ENCODE data around the gene AUH. TPM values are rescaled to one million over a fixed set of nuclear protein-coding genes. Genes with fewer than 3 reads are reported as not detected.
"Not testable (repeated sequence)": the region's sequence is repeated elsewhere in the genome, so short reads cannot be mapped to it uniquely, and the experiment has no call there.

Gene AUH
- total RNA-seq, 3 donors from 2014 or later: 23.6 to 24.6 (median 23.8) TPM

- DNase-seq (no peak), ATAC-seq (no peak)
- Mint-ChIP-seq H3K4me1 (ENCODE audit: low read depth) (peaks cover 19% of the 10 kb centered on the region), H3K9me3 (peaks cover 20% of the 10 kb centered on the region), H3K36me3 (ENCODE audit: insufficient read depth) (peaks cover 5% of the 10 kb centered on the region), H3K4me3 (no peak overlapping the region), H3K27me3 (ENCODE audit: low read depth) (no peaks in the 10 kb centered on the region)
Measured at GRCh38 chr9:91199739-91200497, 161.8 kb downstream of the AUH start.

- Mint-ChIP-seq H3K4me1 (ENCODE audit: low read depth) (peaks cover 29% of the 10 kb centered on the region), H3K9me3 (peaks cover 20% of the 10 kb centered on the region)
- not testable (repeated sequence) for DNase-seq; H3K27me3 Mint-ChIP-seq (ENCODE audit: low read depth); H3K4me3 Mint-ChIP-seq; ATAC-seq; H3K36me3 Mint-ChIP-seq (ENCODE audit: insufficient read depth)
Measured at GRCh38 chr9:91198881-91199280, 162.8 kb downstream of the AUH start.

GRCh38 chr9:91198405-91198804 lies 163.3 kb downstream of the AUH start:
- Mint-ChIP-seq H3K36me3 (ENCODE audit: insufficient read depth) (peaks cover 5% of the 10 kb centered on the region), H3K9me3 (peaks cover 20% of the 10 kb centered on the region), H3K4me1 (ENCODE audit: low read depth) (peaks cover 30% of the 10 kb centered on the region), H3K4me3 (no peak overlapping the region), H3K27me3 (ENCODE audit: low read depth) (no peaks in the 10 kb centered on the region)
- ATAC-seq (no peak), DNase-seq (no peak)

GRCh38 chr9:91197232-91198181 lies 164.2 kb downstream of the AUH start:
- no peaks in the 10 kb centered on the region for H3K27me3 Mint-ChIP-seq (ENCODE audit: low read depth)
- H3K36me3 Mint-ChIP-seq (ENCODE audit: insufficient read depth): peaks cover 5% of the 10 kb centered on the region
- H3K9me3 Mint-ChIP-seq: peaks cover 17% of the 10 kb centered on the region
- peaks cover 34% of the 10 kb centered on the region for H3K4me1 Mint-ChIP-seq (ENCODE audit: low read depth)
- no peak for ATAC-seq
- DNase-seq: no peak
- H3K4me3 Mint-ChIP-seq: no peak overlapping the region

GRCh38 chr9:91196103-91196950 lies 165.4 kb downstream of the AUH start:
- H3K4me3 Mint-ChIP-seq: no peak overlapping the region
- peaks cover 11% of the 10 kb centered on the region for H3K9me3 Mint-ChIP-seq
- ATAC-seq: no peak
- no peak for DNase-seq
- no peaks in the 10 kb centered on the region for H3K27me3 Mint-ChIP-seq (ENCODE audit: low read depth)
- peaks cover 45% of the 10 kb centered on the region for H3K4me1 Mint-ChIP-seq (ENCODE audit: low read depth)
- H3K36me3 Mint-ChIP-seq (ENCODE audit: insufficient read depth): peaks cover 4% of the 10 kb centered on the region

- Mint-ChIP-seq H3K4me1 (ENCODE audit: low read depth) (peaks cover 41% of the 10 kb centered on the region), H3K4me3 (peak overlapping the region; percentile 75), H3K36me3 (ENCODE audit: insufficient read depth) (peaks cover 2% of the 10 kb centered on the region), H3K9me3 (peaks cover 3% of the 10 kb centered on the region), H3K27me3 (ENCODE audit: low read depth) (no peaks in the 10 kb centered on the region)
- ATAC-seq: no peak
- DNase-seq: no peak
Measured at GRCh38 chr9:91195372-91196012, 166.2 kb downstream of the AUH start.

- peak overlapping the region; percentile 75 for H3K4me3 Mint-ChIP-seq
- peaks cover 39% of the 10 kb centered on the region for H3K4me1 Mint-ChIP-seq (ENCODE audit: low read depth)
- no peaks in the 10 kb centered on the region for H3K9me3 Mint-ChIP-seq
- no peaks in the 10 kb centered on the region for H3K27me3 Mint-ChIP-seq (ENCODE audit: low read depth)
- peak; percentile 59 for ATAC-seq
- H3K36me3 Mint-ChIP-seq (ENCODE audit: insufficient read depth): no peaks in the 10 kb centered on the region
- peak; percentile 70 for DNase-seq
Measured at GRCh38 chr9:91193658-91194391, 167.9 kb downstream of the AUH start.

- peaks cover 36% of the 10 kb centered on the region for H3K4me1 Mint-ChIP-seq (ENCODE audit: low read depth)
Measured at GRCh38 chr9:91193087-91193657, 168.5 kb downstream of the AUH start.

GRCh38 chr9:91192381-91193086 lies 169.2 kb downstream of the AUH start:
- Mint-ChIP-seq H3K9me3 (no peaks in the 10 kb centered on the region), H3K4me3 (peak overlapping the region; percentile 75), H3K36me3 (ENCODE audit: insufficient read depth) (no peaks in the 10 kb centered on the region), H3K4me1 (ENCODE audit: low read depth) (peaks cover 36% of the 10 kb centered on the region), H3K27me3 (ENCODE audit: low read depth) (no peaks in the 10 kb centered on the region)
- ATAC-seq (no peak), DNase-seq (no peak)

More at GRCh38 chr9:91193087-91193657, 168.5 kb downstream of the AUH start:
- ATAC-seq (peak; percentile 84 to 86), DNase-seq (peak; percentile 76)
- Mint-ChIP-seq H3K9me3 (no peaks in the 10 kb centered on the region), H3K4me3 (peak overlapping the region; percentile 75), H3K36me3 (ENCODE audit: insufficient read depth) (no peaks in the 10 kb centered on the region), H3K27me3 (ENCODE audit: low read depth) (no peaks in the 10 kb centered on the region)

- peak overlapping the region; percentile 72 for H3K4me3 Mint-ChIP-seq
- H3K9me3 Mint-ChIP-seq: no peaks in the 10 kb centered on the region
- H3K36me3 Mint-ChIP-seq (ENCODE audit: insufficient read depth): no peaks in the 10 kb centered on the region
- peaks cover 44% of the 10 kb centered on the region for H3K4me1 Mint-ChIP-seq (ENCODE audit: low read depth)
- DNase-seq: no peak
- no peak for ATAC-seq
- no peaks in the 10 kb centered on the region for H3K27me3 Mint-ChIP-seq (ENCODE audit: low read depth)
Measured at GRCh38 chr9:91191411-91192380, 170.0 kb downstream of the AUH start.

GRCh38 chr9:91190062-91190461 lies 171.7 kb downstream of the AUH start:
- no peak for DNase-seq
- H3K4me3 Mint-ChIP-seq: no peak overlapping the region
- H3K36me3 Mint-ChIP-seq (ENCODE audit: insufficient read depth): no peaks in the 10 kb centered on the region
- no peaks in the 10 kb centered on the region for H3K9me3 Mint-ChIP-seq
- H3K27me3 Mint-ChIP-seq (ENCODE audit: low read depth): no peaks in the 10 kb centered on the region
- ATAC-seq: no peak
- H3K4me1 Mint-ChIP-seq (ENCODE audit: low read depth): peaks cover 43% of the 10 kb centered on the region

Measured in activated T-cell treated with anti-CD3 and anti-CD28 coated beads, Interleukin-2, amount 50 U/mL, for 4 hours (primary cell).